ENCODE measurements around the gene TOMM70.

GRCh38 chr3:100440895-100441294, 40.0 kb upstream of the TOMM70 start:
- TF ChIP-seq BACH2 (CRISPR knock-in tag; IDR thresholded peaks at IDR 0.05; ENCODE audit: borderline replicate concordance) (no peak), ZFP3 (CRISPR knock-in tag; IDR thresholded peaks at IDR 0.05) (no peak), OSR1 (CRISPR knock-in tag; IDR thresholded peaks at IDR 0.05) (no peak), SNAI2 (CRISPR knock-in tag; IDR thresholded peaks at IDR 0.05) (no peak)
- TF ChIP-seq, protein P1, sequence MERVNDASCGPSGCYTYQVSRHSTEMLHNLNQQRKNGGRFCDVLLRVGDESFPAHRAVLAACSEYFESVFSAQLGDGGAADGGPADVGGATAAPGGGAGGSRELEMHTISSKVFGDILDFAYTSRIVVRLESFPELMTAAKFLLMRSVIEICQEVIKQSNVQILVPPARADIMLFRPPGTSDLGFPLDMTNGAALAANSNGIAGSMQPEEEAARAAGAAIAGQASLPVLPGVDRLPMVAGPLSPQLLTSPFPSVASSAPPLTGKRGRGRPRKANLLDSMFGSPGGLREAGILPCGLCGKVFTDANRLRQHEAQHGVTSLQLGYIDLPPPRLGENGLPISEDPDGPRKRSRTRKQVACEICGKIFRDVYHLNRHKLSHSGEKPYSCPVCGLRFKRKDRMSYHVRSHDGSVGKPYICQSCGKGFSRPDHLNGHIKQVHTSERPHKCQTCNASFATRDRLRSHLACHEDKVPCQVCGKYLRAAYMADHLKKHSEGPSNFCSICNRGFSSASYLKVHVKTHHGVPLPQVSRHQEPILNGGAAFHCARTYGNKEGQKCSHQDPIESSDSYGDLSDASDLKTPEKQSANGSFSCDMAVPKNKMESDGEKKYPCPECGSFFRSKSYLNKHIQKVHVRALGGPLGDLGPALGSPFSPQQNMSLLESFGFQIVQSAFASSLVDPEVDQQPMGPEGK (CRISPR knock-in tag; IDR thresholded peaks at IDR 0.05; ENCODE audit: borderline replicate concordance): no peak
- TF ChIP-seq, protein P2, sequence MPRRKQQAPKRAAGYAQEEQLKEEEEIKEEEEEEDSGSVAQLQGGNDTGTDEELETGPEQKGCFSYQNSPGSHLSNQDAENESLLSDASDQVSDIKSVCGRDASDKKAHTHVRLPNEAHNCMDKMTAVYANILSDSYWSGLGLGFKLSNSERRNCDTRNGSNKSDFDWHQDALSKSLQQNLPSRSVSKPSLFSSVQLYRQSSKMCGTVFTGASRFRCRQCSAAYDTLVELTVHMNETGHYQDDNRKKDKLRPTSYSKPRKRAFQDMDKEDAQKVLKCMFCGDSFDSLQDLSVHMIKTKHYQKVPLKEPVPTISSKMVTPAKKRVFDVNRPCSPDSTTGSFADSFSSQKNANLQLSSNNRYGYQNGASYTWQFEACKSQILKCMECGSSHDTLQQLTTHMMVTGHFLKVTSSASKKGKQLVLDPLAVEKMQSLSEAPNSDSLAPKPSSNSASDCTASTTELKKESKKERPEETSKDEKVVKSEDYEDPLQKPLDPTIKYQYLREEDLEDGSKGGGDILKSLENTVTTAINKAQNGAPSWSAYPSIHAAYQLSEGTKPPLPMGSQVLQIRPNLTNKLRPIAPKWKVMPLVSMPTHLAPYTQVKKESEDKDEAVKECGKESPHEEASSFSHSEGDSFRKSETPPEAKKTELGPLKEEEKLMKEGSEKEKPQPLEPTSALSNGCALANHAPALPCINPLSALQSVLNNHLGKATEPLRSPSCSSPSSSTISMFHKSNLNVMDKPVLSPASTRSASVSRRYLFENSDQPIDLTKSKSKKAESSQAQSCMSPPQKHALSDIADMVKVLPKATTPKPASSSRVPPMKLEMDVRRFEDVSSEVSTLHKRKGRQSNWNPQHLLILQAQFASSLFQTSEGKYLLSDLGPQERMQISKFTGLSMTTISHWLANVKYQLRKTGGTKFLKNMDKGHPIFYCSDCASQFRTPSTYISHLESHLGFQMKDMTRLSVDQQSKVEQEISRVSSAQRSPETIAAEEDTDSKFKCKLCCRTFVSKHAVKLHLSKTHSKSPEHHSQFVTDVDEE (CRISPR knock-in tag; IDR thresholded peaks at IDR 0.05): no peak

Data from SK-N-SH treated with all-trans-retinoic acid at 6 μM for 48 hours (cell line).